HEK293 (cell line): ENCODE data around the gene SLC25A44.
A peak's percentile ranks its signal among the peaks of the same experiment; 100 is the strongest.

Source experiments
- CTCF ChIA-PET: fragments of 350-600 bp; formaldehyde crosslinking; extraction: SDS; loops from one replicate; lab custom pipeline; 2021; ENCODE audit warnings: antibody characterized with exemption; lab: Yijun Ruan, JAX
- POLR2A ChIA-PET: fragments of 300-600 bp; formaldehyde crosslinking; extraction: SDS; loops from one replicate; lab custom pipeline; 2020; ENCODE audit warnings: antibody characterized with exemption, inconsistent platforms; lab: Yijun Ruan, JAX
- H3K27ac ChIP-seq: fragments of 200-500 bp; sonication (Bioruptor generic); 2 replicates; pipeline ENCODE4 v1.5.1; 2014; ENCODE audit warnings: low read depth, low read length, control low read depth, inconsistent platforms; ENCODE audit errors: extremely low read depth
- H3K36me3 ChIP-seq, 2 experiments: fragments of 200-500 bp in 1 of 2; sonication (Bioruptor generic) in 1 of 2; 1 replicate in 1 of 2; 2 replicates in 1 of 2; pipeline ENCODE4 v1.5.1; 2014 to 2017; ENCODE audit warnings: inconsistent platforms in 2 of 2, low read length in 2 of 2; ENCODE audit not compliant: control insufficient read depth in 2 of 2, insufficient read depth in 1 of 2
- H3K4me1 ChIP-seq: fragments of 200-500 bp; sonication (Bioruptor generic); 2 replicates; pipeline ENCODE4 v1.5.1; 2014; ENCODE audit warnings: mild to moderate bottlenecking, low read length, inconsistent platforms; ENCODE audit not compliant: control insufficient read depth, insufficient read depth
- H3K4me3 ChIP-seq: 2 replicates; pipeline ENCODE4 v1.5.1; 2011; ENCODE audit warnings: low read depth, mild to moderate bottlenecking, control low read depth, low read length, moderate library complexity
- H3K9me3 ChIP-seq: fragments of 200-500 bp; sonication (Bioruptor generic); 2 replicates; pipeline ENCODE4 v1.5.1; 2014; ENCODE audit warnings: low read depth, low read length, inconsistent platforms; ENCODE audit not compliant: control insufficient read depth, insufficient read depth
- EGR2 ChIP-seq: fragments of 450-650 bp; formaldehyde crosslinking; IDR thresholded peaks from 2 replicates; pipeline ENCODE4 v1.5.1; 2016; ENCODE audit warnings: low read depth, missing biosample characterization, missing genetic modification characterization
- GLIS1 ChIP-seq: fragments of 450-650 bp; formaldehyde crosslinking; IDR thresholded peaks from 2 replicates; pipeline ENCODE4 v1.5.1; 2016; ENCODE audit warnings: missing biosample characterization, missing genetic modification characterization
- KLF1 ChIP-seq: fragments of 450-650 bp; formaldehyde crosslinking; IDR thresholded peaks from 2 replicates; pipeline ENCODE4 v1.5.1; 2016; ENCODE audit warnings: missing biosample characterization, missing genetic modification characterization
- KLF10 ChIP-seq: fragments of 450-650 bp; IDR thresholded peaks from 2 replicates; pipeline ENCODE4 v1.5.1; 2018; ENCODE audit warnings: missing biosample characterization, mild to moderate bottlenecking, missing genetic modification characterization
- KLF17 ChIP-seq: fragments of 450-650 bp; formaldehyde crosslinking; IDR thresholded peaks from 2 replicates; pipeline ENCODE4 v1.5.1; 2016; ENCODE audit warnings: missing biosample characterization, missing genetic modification characterization
- KLF7 ChIP-seq: fragments of 450-650 bp; formaldehyde crosslinking; IDR thresholded peaks from 2 replicates; pipeline ENCODE4 v1.5.1; 2016; ENCODE audit warnings: missing biosample characterization, missing genetic modification characterization, borderline replicate concordance
- KLF9 ChIP-seq: fragments of 450-650 bp; formaldehyde crosslinking; IDR thresholded peaks from 2 replicates; pipeline ENCODE4 v1.5.1; 2016; ENCODE audit warnings: missing biosample characterization, missing genetic modification characterization, low read depth
- PRDM10 ChIP-seq: fragments of 450-650 bp; formaldehyde crosslinking; IDR thresholded peaks from 2 replicates; pipeline ENCODE4 v1.5.1; 2016; ENCODE audit warnings: missing biosample characterization, missing genetic modification characterization
- WT1 ChIP-seq: fragments of 450-650 bp; formaldehyde crosslinking; IDR thresholded peaks from 2 replicates; pipeline ENCODE4 v1.5.1; 2016; ENCODE audit warnings: missing biosample characterization, missing genetic modification characterization
- ZBTB17 ChIP-seq: fragments of 450-650 bp; formaldehyde crosslinking; IDR thresholded peaks from 2 replicates; pipeline ENCODE4 v1.5.1; 2016; ENCODE audit warnings: missing biosample characterization, missing genetic modification characterization
- ZEB2 ChIP-seq: fragments of 450-650 bp; formaldehyde crosslinking; IDR thresholded peaks from 2 replicates; pipeline ENCODE4 v1.5.1; 2016; ENCODE audit warnings: missing biosample characterization, missing genetic modification characterization
- ZFHX2 ChIP-seq: fragments of 450-650 bp; formaldehyde crosslinking; conservative IDR thresholded peaks from 2 replicates; pipeline ENCODE4 v1.5.1; 2016; ENCODE audit warnings: missing biosample characterization, missing genetic modification characterization
- ZIC2 ChIP-seq: fragments of 450-650 bp; formaldehyde crosslinking; IDR thresholded peaks from 2 replicates; pipeline ENCODE4 v1.5.1; 2016; ENCODE audit warnings: missing biosample characterization, missing genetic modification characterization
- ZNF114 ChIP-seq: fragments of 450-650 bp; formaldehyde crosslinking; IDR thresholded peaks from 2 replicates; pipeline ENCODE4 v1.5.0; 2017; ENCODE audit warnings: missing biosample characterization, missing genetic modification characterization
- ZNF146 ChIP-seq: fragments of 450-650 bp; formaldehyde crosslinking; IDR thresholded peaks from 2 replicates; pipeline ENCODE4 v1.5.1; 2016; ENCODE audit warnings: missing biosample characterization, missing genetic modification characterization
- ZNF174 ChIP-seq: fragments of 450-650 bp; formaldehyde crosslinking; IDR thresholded peaks from 2 replicates; pipeline ENCODE4 v1.5.0; 2017; ENCODE audit warnings: missing biosample characterization, mild to moderate bottlenecking, missing genetic modification characterization
- ZNF19 ChIP-seq: fragments of 450-650 bp; formaldehyde crosslinking; IDR thresholded peaks from 2 replicates; pipeline ENCODE4; 2016; ENCODE audit warnings: missing biosample characterization, missing genetic modification characterization, low read depth
- ZNF26 ChIP-seq: fragments of 450-650 bp; formaldehyde crosslinking; IDR thresholded peaks from 2 replicates; pipeline ENCODE4 v1.5.1; 2016; ENCODE audit warnings: missing biosample characterization, missing genetic modification characterization
- ZNF37A ChIP-seq: fragments of 450-650 bp; IDR thresholded peaks from 2 replicates; pipeline ENCODE4 v1.5.1; 2018; ENCODE audit warnings: missing biosample characterization, missing genetic modification characterization
- ZNF449 ChIP-seq: fragments of 450-650 bp; formaldehyde crosslinking; IDR thresholded peaks from 2 replicates; pipeline ENCODE4 v1.5.1; 2017; ENCODE audit warnings: missing biosample characterization, mild to moderate bottlenecking, missing genetic modification characterization, moderate library complexity
- ZNF501 ChIP-seq: fragments of 450-650 bp; formaldehyde crosslinking; IDR thresholded peaks from 2 replicates; pipeline ENCODE4 v1.5.1; 2016; ENCODE audit warnings: missing biosample characterization, missing genetic modification characterization
- ZNF544 ChIP-seq: fragments of 450-650 bp; formaldehyde crosslinking; IDR thresholded peaks from 2 replicates; pipeline ENCODE4 v1.5.0; 2017; ENCODE audit warnings: missing biosample characterization, missing genetic modification characterization
- ZNF548 ChIP-seq: fragments of 450-650 bp; formaldehyde crosslinking; IDR thresholded peaks from 2 replicates; pipeline ENCODE4 v1.5.1; 2016; ENCODE audit warnings: missing biosample characterization, missing genetic modification characterization
- ZNF600 ChIP-seq: fragments of 450-650 bp; formaldehyde crosslinking; IDR thresholded peaks from 2 replicates; pipeline ENCODE4 v1.5.1; 2016; ENCODE audit warnings: missing biosample characterization, missing genetic modification characterization
- ZNF692 ChIP-seq: fragments of 450-650 bp; formaldehyde crosslinking; IDR thresholded peaks from 2 replicates; pipeline ENCODE4 v1.5.1; 2016; ENCODE audit warnings: missing biosample characterization, missing genetic modification characterization
- ZSCAN5A ChIP-seq: fragments of 450-650 bp; formaldehyde crosslinking; IDR thresholded peaks from 2 replicates; pipeline ENCODE4 v1.5.1; 2016; ENCODE audit warnings: missing biosample characterization, missing genetic modification characterization

SLC25A44 gene

GRCh38 chr1:156246781-156247459 lies 53.0 kb downstream of the SLC25A44 start:
- Histone ChIP-seq H3K4me1 (no peaks in the 10 kb centered on the region), H3K36me3 (peaks cover 0 to 39% of the 10 kb centered on the region in 2 experiments; a peak in 1 of 3 replicates), H3K27ac (no peak overlapping the region), H3K9me3 (no peaks in the 10 kb centered on the region), H3K4me3 (no peak overlapping the region)
- CTCF ChIA-PET, result interaction anchor here (0.6 kb wide), 1 partner anchor 36 kb away, joined by 4 read pairs; the partner anchor contains the start of gene SMG5
- POLR2A ChIA-PET, result interaction anchor here (0.8 kb wide), 1 partner anchor 34 kb away, joined by 5 read pairs; the partner anchor contains the start of gene PMF1
- peak; percentile 52 for TF ChIP-seq ZFHX2 (tag by site-specific recombination)
- TF ChIP-seq ZNF449 (tag by site-specific recombination), result no peak
- TF ChIP-seq GLIS1 (tag by site-specific recombination), result peak; percentile 20
- TF ChIP-seq ZNF37A, result no peak
- no peak for TF ChIP-seq ZNF19 (tag by site-specific recombination)
- no peak for TF ChIP-seq ZNF501 (tag by site-specific recombination)
- TF ChIP-seq ZEB2 (tag by site-specific recombination), result peak; percentile 26; the same call in 1 of the 2 replicates
- no peak for TF ChIP-seq WT1 (tag by site-specific recombination)
- TF ChIP-seq ZNF26, result no peak
- TF ChIP-seq KLF10 (tag by site-specific recombination), result no peak
- 0 out of 2 replicates have a peak, but pooled peaks have one; percentile 23 for TF ChIP-seq EGR2 (tag by site-specific recombination)
- TF ChIP-seq ZNF146 (tag by site-specific recombination), result no peak
- no peak for TF ChIP-seq ZSCAN5A (tag by site-specific recombination)
- 0 out of 2 replicates have a peak, but pooled peaks have one; percentile 1 for TF ChIP-seq KLF17 (tag by site-specific recombination)
- TF ChIP-seq ZBTB17 (tag by site-specific recombination), result peak; percentile 25; the same call in 1 of the 2 replicates
- no peak for TF ChIP-seq ZNF544 (tag by site-specific recombination)
- peak; percentile 86 for TF ChIP-seq ZNF600 (tag by site-specific recombination)
- no peak for TF ChIP-seq ZNF692
- TF ChIP-seq ZNF548 (tag by site-specific recombination), result no peak
- 0 out of 2 replicates have a peak, but pooled peaks have one; percentile 56 for TF ChIP-seq KLF7 (tag by site-specific recombination)
- no peak for TF ChIP-seq ZIC2 (tag by site-specific recombination)
- TF ChIP-seq PRDM10 (tag by site-specific recombination), result 0 out of 2 replicates have a peak, but pooled peaks have one; percentile 10
- TF ChIP-seq KLF1 (tag by site-specific recombination), result peak; percentile 79
- no peak for TF ChIP-seq ZNF114 (tag by site-specific recombination)
- TF ChIP-seq KLF9 (tag by site-specific recombination), result peak; percentile 28; the same call in 1 of the 2 replicates
- TF ChIP-seq ZNF174 (tag by site-specific recombination), result no peak
